H1 (cell line): ENCODE results near the gene PTGDR2. TPM values are rescaled to one million over a fixed set of nuclear protein-coding genes. Genes with fewer than 3 reads are reported as not detected.

ENCODE experiments used
- CTCF ChIA-PET: fragments of 300-600 bp; sonication (Branson Sonifier 250); formaldehyde crosslinking; loops from one replicate; lab custom pipeline; 2021; ENCODE audit not compliant: partially characterized antibody; lab: Charles Lee
- POLR2A ChIA-PET: fragments of 300-600 bp; sonication (Branson Sonifier 250); formaldehyde crosslinking; loops from one replicate; lab custom pipeline; 2021; ENCODE audit warnings: inconsistent platforms; ENCODE audit not compliant: partially characterized antibody; lab: Charles Lee
- DNase-seq, 2 experiments: peaks; one replicate each; pipeline versions ENCODE4 v3.0.0 to v3.0.0-alpha.2; 2010 to 2022; ENCODE audit warnings: low spot score in 2 of 2, low read depth in 1 of 2, mixed read lengths in 1 of 2
- FAIRE-seq: peaks from 2 replicates; lab custom pipeline; 2011; peaks lifted over from hg19 to GRCh38; lab: Jason Lieb, UNC
- H2AFZ ChIP-seq: 2 replicates; pipeline ENCODE4 v1.8.1; 2012; ENCODE audit warnings: low read length, inconsistent platforms
- H2AK5ac ChIP-seq: 2 replicates; pipeline ENCODE4 v1.6.1; 2013; ENCODE audit warnings: low read depth, low read length
- H2BK120ac ChIP-seq: replicated peaks from 2 replicates; pipeline ENCODE3; 2013; ENCODE audit warnings: low read depth, low read length, inconsistent platforms
- H2BK12ac ChIP-seq: 2 replicates; pipeline ENCODE4 v1.6.1; 2013; ENCODE audit warnings: low read depth, low read length
- H2BK15ac ChIP-seq: 2 replicates; pipeline ENCODE4 v1.6.1; 2013; ENCODE audit warnings: low read length
- H2BK20ac ChIP-seq: 2 replicates; pipeline ENCODE4 v1.6.1; 2013; ENCODE audit warnings: low read length
- H2BK5ac ChIP-seq: 2 replicates; pipeline ENCODE4 v1.6.1; 2013; ENCODE audit warnings: low read depth, low read length
- H3K14ac ChIP-seq: 2 replicates; pipeline ENCODE4 v1.6.1; 2013; ENCODE audit warnings: inconsistent platforms; ENCODE audit not compliant: insufficient read length
- H3K18ac ChIP-seq: 2 replicates; pipeline ENCODE4 v1.6.1; 2013; ENCODE audit warnings: low read length; ENCODE audit errors: extremely low read depth
- H3K23ac ChIP-seq: 2 replicates; pipeline ENCODE4 v1.6.1; 2013; ENCODE audit warnings: inconsistent platforms; ENCODE audit not compliant: insufficient read length
- H3K23me2 ChIP-seq: 2 replicates; pipeline ENCODE4 v1.6.1; 2013; ENCODE audit warnings: low read depth, low read length
- H3K27ac ChIP-seq: 2 replicates; pipeline ENCODE4 v1.6.1; 2011; ENCODE audit warnings: low read depth, low read length, inconsistent platforms
- H3K27me3 ChIP-seq, 4 experiments: replicated peaks in 1 of 4; 1 replicate in 1 of 4; 2 replicates in 3 of 4; pipeline versions ENCODE4 v1.6.1 to v1.8.1; 2011 to 2013; ENCODE audit warnings: low read length in 3 of 4, mild to moderate bottlenecking in 3 of 4, inconsistent platforms in 2 of 4, mixed read lengths in 2 of 4, moderate library complexity in 1 of 4; ENCODE audit not compliant: control insufficient read depth in 3 of 4, insufficient read depth in 3 of 4; ENCODE audit errors: extremely low read depth in 1 of 4
- H3K36me3 ChIP-seq, 4 experiments: 2 replicates each; pipeline versions ENCODE4 v1.6.1 to v1.8.1; 2011 to 2013; ENCODE audit warnings: mild to moderate bottlenecking in 4 of 4, low read length in 3 of 4, moderate library complexity in 2 of 4, control low read depth in 1 of 4, inconsistent platforms in 1 of 4; ENCODE audit not compliant: insufficient read depth in 4 of 4, control insufficient read depth in 2 of 4
- H3K4ac ChIP-seq: replicated peaks from 2 replicates; pipeline ENCODE3; 2013; ENCODE audit warnings: low read length, low read depth, mixed read lengths, inconsistent platforms; ENCODE audit not compliant: insufficient read length
- H3K4me1 ChIP-seq, 4 experiments: replicated peaks in 1 of 4; 1 replicate in 1 of 4; 2 replicates in 3 of 4; pipeline versions ENCODE4 v1.6.1 to v1.8.1; 2011 to 2013; ENCODE audit warnings: low read length in 3 of 4, inconsistent platforms in 2 of 4, mixed read lengths in 1 of 4; ENCODE audit not compliant: insufficient read depth in 4 of 4, control insufficient read depth in 3 of 4
- H3K4me2 ChIP-seq, 2 experiments: 2 replicates each; pipeline versions ENCODE4 v1.6.1 to v1.8.1; 2011 to 2013; ENCODE audit warnings: low read depth in 2 of 2, low read length in 2 of 2, control low read depth in 1 of 2, inconsistent platforms in 1 of 2, mild to moderate bottlenecking in 1 of 2; ENCODE audit not compliant: insufficient read depth in 1 of 2
- H3K4me3 ChIP-seq, 4 experiments: fragments of 200-600, 300-600 bp in 1 of 4; sonication (generic), shearing (Covaris generic), sonication (Bioruptor Twin) in 1 of 4; 2 replicates each; pipeline versions ENCODE4 v1.5.1 to v1.8.1; 2011 to 2016; ENCODE audit warnings: low read length in 4 of 4, low read depth in 3 of 4, control low read depth in 2 of 4, inconsistent platforms in 2 of 4, mild to moderate bottlenecking in 2 of 4, mixed read lengths in 1 of 4, moderate library complexity in 1 of 4; ENCODE audit not compliant: insufficient read depth in 2 of 4; ENCODE audit errors: extremely low read depth in 1 of 4
- H3K56ac ChIP-seq: replicated peaks from 2 replicates; pipeline ENCODE3; 2013; ENCODE audit warnings: low read depth, mild to moderate bottlenecking, mixed read lengths, low read length, inconsistent platforms; ENCODE audit not compliant: insufficient read length
- H3K79me1 ChIP-seq: 2 replicates; pipeline ENCODE4 v1.6.1; 2013; ENCODE audit warnings: low read depth, low read length, control low read depth
- H3K79me2 ChIP-seq, 2 experiments: 2 replicates each; pipeline versions ENCODE4 v1.6.1 to v1.8.1; 2012 to 2013; ENCODE audit warnings: low read length in 2 of 2, mild to moderate bottlenecking in 2 of 2, inconsistent platforms in 1 of 2; ENCODE audit not compliant: insufficient read depth in 2 of 2, control insufficient read depth in 1 of 2
- H3K9ac ChIP-seq, 4 experiments: replicated peaks in 1 of 4; 1 replicate in 1 of 4; 2 replicates in 3 of 4; pipeline versions ENCODE4 v1.6.1 to v1.8.1; 2011 to 2013; ENCODE audit warnings: low read depth in 3 of 4, low read length in 3 of 4, control low read depth in 2 of 4, mild to moderate bottlenecking in 2 of 4, moderate library complexity in 2 of 4, inconsistent platforms in 1 of 4; ENCODE audit errors: extremely low read depth in 1 of 4
- H3K9me3 ChIP-seq, 2 experiments: 2 replicates each; pipeline versions ENCODE4 v1.6.1 to v1.8.1; 2012 to 2013; ENCODE audit warnings: mild to moderate bottlenecking in 2 of 2, moderate library complexity in 2 of 2, control low read depth in 1 of 2, inconsistent platforms in 1 of 2, low read depth in 1 of 2, low read length in 1 of 2, mixed read lengths in 1 of 2; ENCODE audit not compliant: insufficient read depth in 2 of 2
- H4K20me1 ChIP-seq, 2 experiments: replicated peaks in 1 of 2; 2 replicates each; pipeline versions ENCODE3 to v1.8.1; 2011 to 2013; ENCODE audit warnings: inconsistent platforms in 2 of 2, low read length in 2 of 2, mild to moderate bottlenecking in 1 of 2; ENCODE audit not compliant: insufficient read depth in 2 of 2, control insufficient read depth in 1 of 2
- H4K5ac ChIP-seq: 2 replicates; pipeline ENCODE4 v1.6.1; 2013; ENCODE audit warnings: low read length, low read depth, mixed read lengths, inconsistent platforms; ENCODE audit not compliant: insufficient read length
- H4K8ac ChIP-seq: 2 replicates; pipeline ENCODE4 v1.8.0; 2013; ENCODE audit warnings: mild to moderate bottlenecking, moderate library complexity, low read length, inconsistent platforms; ENCODE audit not compliant: insufficient read depth; ENCODE audit errors: extremely low read depth
- H4K91ac ChIP-seq: replicated peaks from 2 replicates; pipeline ENCODE3; 2013; ENCODE audit warnings: low read length, mixed read lengths, inconsistent platforms; ENCODE audit not compliant: insufficient read length
- BACH1 ChIP-seq: IDR thresholded peaks from 2 replicates; pipeline ENCODE4 v1.6.1; 2012; ENCODE audit warnings: low read length, improper control_type of control experiment
- CREB1 ChIP-seq: IDR thresholded peaks from 2 replicates; pipeline ENCODE4 v1.6.1; 2012; ENCODE audit warnings: inconsistent platforms
- CTBP2 ChIP-seq: IDR thresholded peaks from 2 replicates; pipeline ENCODE4 v1.7.0; 2011; ENCODE audit warnings: borderline replicate concordance, mild to moderate bottlenecking, moderate library complexity, mixed read lengths, low read length; ENCODE audit not compliant: insufficient read depth, insufficient read length
- GTF2F1 ChIP-seq: IDR thresholded peaks from 2 replicates; pipeline ENCODE4 v1.6.1; 2012; ENCODE audit warnings: low read depth, low read length, improper control_type of control experiment, borderline replicate concordance
- HDAC2 ChIP-seq, 2 experiments: fragments of 300-600 bp in 1 of 2; sonication (generic) in 1 of 2; IDR thresholded peaks; 2 replicates each; pipeline ENCODE4 v1.6.1; 2011 to 2012; ENCODE audit warnings: low read depth in 2 of 2, low read length in 2 of 2, mild to moderate bottlenecking in 2 of 2, moderate library complexity in 2 of 2, borderline replicate concordance in 1 of 2, inconsistent platforms in 1 of 2
- JUN ChIP-seq: IDR thresholded peaks from 2 replicates; pipeline ENCODE4 v1.6.1; 2011; ENCODE audit warnings: low read depth, mild to moderate bottlenecking, improper control_type of control experiment, low read length
- KDM5A ChIP-seq: fragments of 200-600 bp; IDR thresholded peaks from 2 replicates; pipeline ENCODE4 v1.7.1; 2012; ENCODE audit warnings: mild to moderate bottlenecking, low read length, inconsistent platforms, mixed read lengths
- PHF8 ChIP-seq: fragments of 200-600 bp; sonication (generic); conservative IDR thresholded peaks from 2 replicates; pipeline ENCODE4 v1.7.1; 2012; ENCODE audit warnings: low read depth, mild to moderate bottlenecking, inconsistent platforms, low read length, moderate library complexity
- POLR2AphosphoS5 ChIP-seq: IDR thresholded peaks from 2 replicates; pipeline ENCODE4 v1.6.1; 2011; ENCODE audit warnings: low read depth, low read length
- POU5F1 ChIP-seq: IDR thresholded peaks from 2 replicates; pipeline ENCODE4 v1.6.1; 2011; ENCODE audit warnings: low read depth, mild to moderate bottlenecking, low read length, moderate library complexity
- RNF2 ChIP-seq: fragments of 200-900, 300-1000 bp; sonication (generic); IDR thresholded peaks from 2 replicates; pipeline ENCODE4 v1.7.1; 2016; ENCODE audit warnings: borderline replicate concordance, low read depth, mild to moderate bottlenecking, antibody characterized with exemption, low read length; ENCODE audit not compliant: poor library complexity, severe bottlenecking; ENCODE audit errors: missing control alignments
- SP2 ChIP-seq: IDR thresholded peaks from 2 replicates; pipeline ENCODE4 v1.6.1; 2012; ENCODE audit warnings: mild to moderate bottlenecking, low read length, inconsistent platforms
- TAF1 ChIP-seq: IDR thresholded peaks from 2 replicates; pipeline ENCODE4 v1.6.1; 2011; ENCODE audit warnings: mild to moderate bottlenecking, low read depth, low read length
- TEAD4 ChIP-seq: IDR thresholded peaks from 2 replicates; pipeline ENCODE4 v1.6.1; 2012; ENCODE audit warnings: low read depth, low read length, inconsistent platforms, mixed read lengths
- YY1 ChIP-seq: IDR thresholded peaks from 2 replicates; pipeline ENCODE4 v1.6.1; 2011; ENCODE audit warnings: low read depth, mild to moderate bottlenecking, low read length
- WGBS, 2 experiments: shearing (Covaris generic) in 1 of 2; methylation state at CpG; one replicate each; pipeline versions ENCODE4 v1.1.6 to v1.1.7; 2013 to 2015; ENCODE audit warnings: low lambda C conversion rate in 2 of 2, mixed read lengths in 2 of 2, inconsistent platforms in 1 of 2, low coverage in 1 of 2, missing lambda C conversion rate in 1 of 2; ENCODE audit not compliant: insufficient replicate concordance in 2 of 2, insufficient coverage in 1 of 2, insufficient read length in 1 of 2; ENCODE audit errors: extremely low coverage in 1 of 2, missing lambda C conversion rate in 1 of 2; 5-methylcytosine and 5-hydroxymethylcytosine counted together
- polyA plus RNA-seq, 7 experiments: library from polyadenylated mRNA; depleted of rRNA in 3 of 7; stranded (reverse) in 5 of 7; unstranded in 2 of 7; fragments of >200 nt in 5 of 7; fragments of 200-250 nt in 2 of 7; gene quantifications; 1 replicate in 5 of 7; 2 replicates in 1 of 7; 4 replicates in 1 of 7; pipeline versions ENCODE4 v1.2.1 to v1.2.3, GENCODE V29; 2011 to 2013; ENCODE audit warnings: missing spikeins in 2 of 7, mixed read lengths in 2 of 7
- total RNA-seq: library from RNA; stranded (reverse); fragmentation: NEBNext Ultra II Directional; extraction: Animal tissue kit (Norgen Biotek cat#: 25700); gene quantifications from 2 replicates; pipeline ENCODE4 v1.2.1, GENCODE V29; 2021

The PTGDR2 gene
- total and polyA plus RNA-seq, 2 of the 8 experiments (the other 6 are each of a cell fraction or from before 2014, with no cell fraction given): 0.20 TPM; not detected in 1

DNA sequence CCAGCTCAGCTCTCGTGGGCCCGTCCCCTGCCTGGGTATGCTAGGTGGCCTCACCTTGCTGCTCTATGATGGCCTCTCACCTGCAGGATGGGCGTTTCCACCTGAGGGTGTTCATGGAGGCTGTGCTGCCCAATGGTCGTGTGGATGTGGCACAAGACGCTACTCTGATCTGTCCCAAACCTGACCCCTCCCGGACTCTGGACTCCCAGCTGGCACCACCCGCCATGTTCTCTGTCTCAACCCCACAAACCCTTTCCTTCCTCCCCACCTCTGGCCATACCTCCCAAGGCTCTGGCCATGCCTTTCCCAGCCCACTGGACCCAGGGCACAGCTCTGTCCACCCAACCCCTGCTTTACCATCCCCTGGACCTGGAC, 13.7 kb upstream of the PTGDR2 start:
- Histone ChIP-seq H3K4me2 (no peak overlapping the region), H4K20me1 (no peaks in the 10 kb centered on the region), H4K5ac (no peak overlapping the region), H2BK5ac (no peak overlapping the region), H3K4ac (no peak overlapping the region), H2AFZ (no peak overlapping the region), H3K36me3 (no peaks in the 10 kb centered on the region), H2BK20ac (no peak overlapping the region), H3K56ac (no peak overlapping the region), H3K27me3 (no peaks in the 10 kb centered on the region), H4K8ac (no peak overlapping the region; the same call in 1 of the 2 replicates), H3K14ac (no peak overlapping the region), H3K27ac (no peak overlapping the region), H2BK120ac (no peak overlapping the region), H4K91ac (no peak overlapping the region), H3K79me1 (no peaks in the 10 kb centered on the region), H2AK5ac (no peak overlapping the region), H3K4me3 (no peak overlapping the region), H3K18ac (no peak overlapping the region), H3K79me2 (no peaks in the 10 kb centered on the region), H3K23me2 (no peaks in the 10 kb centered on the region), H3K9ac (no peak overlapping the region), H2BK12ac (no peak overlapping the region), H3K23ac (no peak overlapping the region), H2BK15ac (no peak overlapping the region), H3K4me1 (peaks cover 0 to 4% (median 0%) of the 10 kb centered on the region in 4 experiments; a peak in 4 of 7 replicates), H3K9me3 (no peaks in the 10 kb centered on the region)
- 86% methylated on average over 7 of the region's 7 CpGs; no CpG with 5 or more reads in 1 of the 2 experiments for WGBS, 2 experiments
- DNase-seq (no peak), FAIRE-seq (no peak)
- ChIA-PET CTCF (interaction anchor here (1.1 to 9.5 kb wide), 9 partner anchors 19 to 527 kb away, joined by 3 to 52 read pairs (median 4); no protein-coding TSS in a partner anchor), POLR2A (interaction anchor here (0.6 to 4.2 kb wide), 4 partner anchors 12 to 36 kb away, joined by 3 to 20 read pairs (median 4); no protein-coding TSS in a partner anchor)
- TF ChIP-seq BACH1 (no peak), GTF2F1 (no peak), SP2 (no peak), RNF2 (no peak), CREB1 (no peak), JUN (no peak), TAF1 (no peak), TEAD4 (no peak), KDM5A (no peak), POLR2AphosphoS5 (no peak), HDAC2 (IDR thresholded peaks at IDR 0.05; ENCODE audit: borderline replicate concordance in 1 of 2, low read depth in 2 of 2, low read length in 2 of 2) (no peak), POU5F1 (no peak), PHF8 (no peak), YY1 (no peak), CTBP2 (no peak)
